GOT3 (cell line): ENCODE data around the gene GTF2A1.
"Not testable (repeated sequence)": the region's sequence is repeated elsewhere in the genome, so short reads cannot be mapped to it uniquely, and the experiment has no call there.

Experiments
- DNase-seq: peaks from one replicate; lab custom pipeline; 2025; ENCODE audit warnings: mixed read lengths; lab: John Stamatoyannopoulos, UW

GTF2A1 gene

GRCh38 chr14:81231540-81231939 is 10.8 kb upstream of the GTF2A1 start:
- no peak for DNase-seq

GRCh38 chr14:81224222-81224621 is 3.5 kb upstream of the GTF2A1 start:
- no peak for DNase-seq

GRCh38 chr14:81223788-81224187 is 3.0 kb upstream of the GTF2A1 start:
- DNase-seq: not testable (repeated sequence)

- no peak for DNase-seq
Observed at GRCh38 chr14:81222691-81223090, 1.9 kb upstream of the GTF2A1 start.

GRCh38 chr14:81222126-81222525 is 1.4 kb upstream of the GTF2A1 start:
- DNase-seq: no peak

GRCh38 chr14:81221579-81222102 is 882 bp upstream of the GTF2A1 start:
- DNase-seq: no peak

- no peak for DNase-seq
Observed at GRCh38 chr14:81220580-81220829, 254 bp downstream of the GTF2A1 start.

- DNase-seq: no peak
Observed at GRCh38 chr14:81219759-81220579, 790 bp downstream of the GTF2A1 start.

GRCh38 chr14:81219210-81219758 is 1.5 kb downstream of the GTF2A1 start:
- DNase-seq: peak; percentile 24

GRCh38 chr14:81211844-81212243 is 8.9 kb downstream of the GTF2A1 start:
- DNase-seq: no peak

GRCh38 chr14:81209167-81209836 is 11.5 kb downstream of the GTF2A1 start:
- no peak for DNase-seq

- no peak for DNase-seq
Observed at GRCh38 chr14:81208489-81208888, 12.3 kb downstream of the GTF2A1 start.

- no peak for DNase-seq
Observed at GRCh38 chr14:81206115-81206514, 14.6 kb downstream of the GTF2A1 start.

GRCh38 chr14:81205639-81206038 is 15.1 kb downstream of the GTF2A1 start:
- no peak for DNase-seq

GRCh38 chr14:81200054-81200453 is 20.7 kb downstream of the GTF2A1 start:
- no peak for DNase-seq

- DNase-seq: no peak
Observed at GRCh38 chr14:81199084-81199483, 21.7 kb downstream of the GTF2A1 start.

GRCh38 chr14:81198651-81199050 is 22.1 kb downstream of the GTF2A1 start:
- DNase-seq: no peak

- no peak for DNase-seq
Observed at GRCh38 chr14:81193924-81194633, 26.7 kb downstream of the GTF2A1 start.

- DNase-seq: no peak
Observed at GRCh38 chr14:81192594-81192993, 28.2 kb downstream of the GTF2A1 start.

- no peak for DNase-seq
Observed at GRCh38 chr14:81187832-81188522, 32.8 kb downstream of the GTF2A1 start.

- DNase-seq: no peak
Observed at GRCh38 chr14:81179631-81180030, 41.1 kb downstream of the GTF2A1 start.

- no peak for DNase-seq
Observed at GRCh38 chr14:81178063-81178462, 42.7 kb downstream of the GTF2A1 start.
